GM12878 (cell line): ENCODE data around the gene DARS1. TPM values are rescaled to one million over a fixed set of nuclear protein-coding genes. Genes with fewer than 3 reads are reported as not detected.

ENCODE experiments used
- ATAC-seq: fragments of 200-7000 bp; cut with Tn5 transposase; 3 replicates; pipeline ENCODE4 v1.9.1; 2020; ENCODE audit warnings: mild to moderate bottlenecking, moderate library complexity
- BruUV-seq: library from RNA; stranded (reverse); fragments of 400-500 nt; replicated peaks from 2 replicates; lab custom pipeline; 2021; lab: Mats Ljungman, UMichigan
- CTCF ChIA-PET: fragments of 300-600 bp; sonication (Branson Sonifier 250); formaldehyde crosslinking; extraction: SDS; loops from one replicate; lab custom pipeline; 2021; ENCODE audit warnings: inconsistent platforms; lab: Yijun Ruan, JAX
- POLR2A ChIA-PET: fragments of 350-600 bp; formaldehyde crosslinking; extraction: SDS; loops from one replicate; lab custom pipeline; 2021; ENCODE audit warnings: inconsistent platforms; lab: Charles Lee
- RAD21 ChIA-PET: fragments of 300-600 bp; sonication (Branson Sonifier 250); formaldehyde crosslinking; loops from one replicate; lab custom pipeline; 2023; ENCODE audit warnings: antibody characterized with exemption; ENCODE audit not compliant: unreplicated experiment; lab: Charles Lee
- SMC1A ChIA-PET: fragments of 300-600 bp; sonication (Branson Sonifier 250); formaldehyde crosslinking; loops from one replicate; lab custom pipeline; 2023; ENCODE audit not compliant: unreplicated experiment, uncharacterized antibody; lab: Charles Lee
- DNase-seq: peaks from one replicate; pipeline ENCODE4 v3.0.0-alpha.2; 2011; ENCODE audit warnings: low read depth, low spot score
- FAIRE-seq: peaks from 3 replicates; lab custom pipeline; 2011; peaks lifted over from hg19 to GRCh38; lab: Jason Lieb, UNC
- H2AFZ ChIP-seq: 2 replicates; pipeline ENCODE4 v1.6.0; 2011; ENCODE audit warnings: low read depth, low read length, control low read depth; ENCODE audit not compliant: control insufficient read depth
- H3K27ac ChIP-seq: 2 replicates; pipeline ENCODE4 v1.5.1; 2011; ENCODE audit warnings: control low read depth; ENCODE audit not compliant: control insufficient read depth, insufficient read depth
- H3K27me3 ChIP-seq, 2 experiments: replicated peaks in 1 of 2; 2 replicates each; pipeline versions ENCODE4 v1.6.0 to v1.6.1; 2011; ENCODE audit warnings: low read length in 1 of 2; ENCODE audit not compliant: control insufficient read depth in 2 of 2, insufficient read depth in 2 of 2
- H3K36me3 ChIP-seq, 2 experiments: 2 replicates each; pipeline ENCODE4 v1.5.1; 2011; ENCODE audit warnings: low read length in 1 of 2; ENCODE audit not compliant: control insufficient read depth in 2 of 2, insufficient read depth in 2 of 2
- H3K4me1 ChIP-seq: 2 replicates; pipeline ENCODE4 v1.6.1; 2011; ENCODE audit warnings: mild to moderate bottlenecking, low read length, moderate library complexity, mixed read lengths; ENCODE audit not compliant: control insufficient read depth, insufficient read depth
- H3K4me2 ChIP-seq: 2 replicates; pipeline ENCODE4 v1.6.0; 2011; ENCODE audit warnings: control low read depth; ENCODE audit not compliant: control insufficient read depth, insufficient read depth
- H3K4me3 ChIP-seq: fragments of 200-600 bp; sonication (generic); 2 replicates; pipeline ENCODE4 v1.5.1; 2016
- H3K79me2 ChIP-seq: 2 replicates; pipeline ENCODE4 v1.6.0; 2011; ENCODE audit warnings: low read length; ENCODE audit not compliant: control insufficient read depth, insufficient read depth
- H3K9ac ChIP-seq: 2 replicates; pipeline ENCODE4 v1.8.0; 2011; ENCODE audit warnings: low read length, control low read depth, mixed read lengths; ENCODE audit not compliant: control insufficient read depth, insufficient read depth
- H3K9me3 ChIP-seq: replicated peaks from 3 replicates; pipeline ENCODE4 v1.5.1; 2011; ENCODE audit warnings: mild to moderate bottlenecking, low read length; ENCODE audit not compliant: control insufficient read depth, insufficient read depth
- H4K20me1 ChIP-seq: 2 replicates; pipeline ENCODE4 v1.6.0; 2011; ENCODE audit not compliant: control insufficient read depth, insufficient read depth
- BRCA1 ChIP-seq: IDR thresholded peaks from 2 replicates; pipeline ENCODE4 v1.6.1; 2011; ENCODE audit warnings: low read depth, low read length, improper control_type of control experiment
- CBX5 ChIP-seq: sonication (generic); IDR thresholded peaks from 2 replicates; pipeline ENCODE4 v1.6.1; 2016; ENCODE audit warnings: low read depth, moderate library complexity, mild to moderate bottlenecking, inconsistent platforms
- ELK1 ChIP-seq: IDR thresholded peaks from 2 replicates; pipeline ENCODE4 v1.6.1; 2012; ENCODE audit warnings: low read depth, low read length, improper control_type of control experiment
- EP300 ChIP-seq, 2 experiments: fragments of 150-350 bp in 1 of 2; IDR thresholded peaks; 2 replicates each; pipeline ENCODE4 v1.6.1; 2011 to 2012; ENCODE audit warnings: low read depth in 2 of 2, low read length in 2 of 2, borderline replicate concordance in 1 of 2, improper control_type of control experiment in 1 of 2, inconsistent platforms in 1 of 2; ENCODE audit not compliant: control insufficient read depth in 1 of 2
- NFXL1 ChIP-seq: fragments of 450-650 bp; IDR thresholded peaks from 2 replicates; pipeline ENCODE4 v1.6.1; 2017; ENCODE audit warnings: antibody characterized with exemption, mild to moderate bottlenecking, borderline replicate concordance
- POLR2AphosphoS2 ChIP-seq: IDR thresholded peaks from 2 replicates; pipeline ENCODE4 v1.6.1; 2011; ENCODE audit warnings: low read depth, mild to moderate bottlenecking, low read length, improper control_type of control experiment, moderate library complexity
- RBBP5 ChIP-seq: fragments of 200-600 bp; sonication (generic); conservative IDR thresholded peaks from 2 replicates; pipeline ENCODE4 v1.6.1; 2016
- REST ChIP-seq: IDR thresholded peaks from 2 replicates; pipeline ENCODE4 v1.6.1; 2012; ENCODE audit warnings: mild to moderate bottlenecking, low read depth, low read length
- SUPT20H ChIP-seq: IDR thresholded peaks from 2 replicates; pipeline ENCODE4 v1.6.1; 2011; ENCODE audit warnings: low read depth, mild to moderate bottlenecking, low read length, moderate library complexity, borderline replicate concordance; ENCODE audit not compliant: control insufficient read depth
- WGBS: methylation state at CpG from one replicate; pipeline ENCODE4 v1.1.6; 2016; ENCODE audit warnings: low lambda C conversion rate; ENCODE audit not compliant: insufficient replicate concordance, insufficient coverage; ENCODE audit errors: missing lambda C conversion rate; 5-methylcytosine and 5-hydroxymethylcytosine counted together
- in situ Hi-C: fragments of 300-500 bp; cut with MboI; formaldehyde crosslinking; loops from 9 replicates; pipeline ENCODE4 v1.14.3; 2018; ENCODE audit warnings: mixed read lengths
- intact Hi-C: fragments of 100-400 bp; cut with micrococcal nuclease; formaldehyde crosslinking; loops from one replicate; pipeline ENCODE4 v1.14.2; 2022; ENCODE audit not compliant: unreplicated experiment
- polyA plus RNA-seq, 11 experiments: library from polyadenylated mRNA; depleted of rRNA in 4 of 11; unstranded in 6 of 11; stranded (reverse) in 5 of 11; fragments of >200 nt; fragmentation: Nextera tagmentation in 4 of 11; fragmentation: Illumina TruSeq in 1 of 11; extraction: Ambion mirVana in 4 of 11; extraction: Trizol in 1 of 11; gene quantifications; 1 replicate in 1 of 11; 2 replicates in 10 of 11; pipeline versions ENCODE4 v1.2.1 to v1.2.3, GENCODE V29; 2011 to 2016; ENCODE audit warnings: inconsistent platforms in 2 of 11, missing spikeins in 2 of 11, low read depth in 1 of 11
- total RNA-seq, 4 experiments: library from RNA; depleted of rRNA in 3 of 4; stranded (reverse); fragments of >200 nt in 3 of 4; fragmentation: Illumina TruSeq in 1 of 4; extraction: Trizol in 1 of 4; gene quantifications; 2 replicates each; pipeline versions ENCODE4 v1.2.1 to v1.2.3, GENCODE V29; 2013 to 2021

Gene DARS1
- total and polyA plus RNA-seq, 10 of the 15 experiments (the other 5 are each of a cell fraction or from before 2014, with no cell fraction given) = 91.0 to 387 (median 137) TPM

- Histone ChIP-seq H4K20me1 (no peaks in the 10 kb centered on the region), H3K9me3 (no peaks in the 10 kb centered on the region), H3K4me2 (no peak overlapping the region), H3K27me3 (no peaks in the 10 kb centered on the region), H3K79me2 (no peaks in the 10 kb centered on the region), H3K27ac (no peak overlapping the region), H3K4me1 (no peaks in the 10 kb centered on the region), H3K4me3 (no peak overlapping the region), H3K36me3 (peaks cover 0 to 11% of the 10 kb centered on the region in 2 experiments; a peak in 1 of 4 replicates), H3K9ac (no peak overlapping the region), H2AFZ (no peak overlapping the region)
- ChIA-PET RAD21 (interaction anchor here (0.7 to 7.4 kb wide), 35 partner anchors 9 to 769 kb away, joined by 3 to 254 read pairs (median 5); no protein-coding TSS in a partner anchor), CTCF (interaction anchor here (0.7 to 7.4 kb wide), 62 partner anchors 8 to 925 kb away, joined by 3 to 378 read pairs (median 4); partner anchors contain the start of gene DARS1), SMC1A (interaction anchor here (0.8 to 7.1 kb wide), 48 partner anchors 8 to 482 kb away, joined by 3 to 348 read pairs (median 4); no protein-coding TSS in a partner anchor), POLR2A (interaction anchor here (1.2 to 1.6 kb wide), 3 partner anchors 15 to 470 kb away, joined by 3 to 7 read pairs (median 6); no protein-coding TSS in a partner anchor)
- 80% methylated on average over 3 of the region's 3 CpGs for WGBS
- in situ Hi-C loops (loop anchor here (25.0 kb wide), 1 partner anchor 1923 kb away; no protein-coding TSS in a partner anchor), intact Hi-C loops (loop anchor here (5.0 kb wide), 1 partner anchor 293 kb away; no protein-coding TSS in a partner anchor)
- DNase-seq (no peak), ATAC-seq (no peak), FAIRE-seq (no peak)
- TF ChIP-seq POLR2AphosphoS2 (no peak), RBBP5 (no peak), SUPT20H (no peak), EP300 (IDR thresholded peaks at IDR 0.05; ENCODE audit: borderline replicate concordance in 1 of 2, control insufficient read depth in 1 of 2, low read depth in 2 of 2, low read length in 2 of 2) (no peak), REST (no peak), ELK1 (no peak), NFXL1 (no peak), CBX5 (no peak), BRCA1 (no peak)
- BruUV-seq = no TSS peak
These were observed 70.9 kb downstream of the DARS1 start for GRCh38 chr2:135914485-135914884.
